DOHH2 (cell line): ENCODE measurements around the gene TXK.

ENCODE experiments used
- H3F3A ChIP-seq: fragments of 200-600 bp; sonication (generic), shearing (Covaris generic); 2 replicates; pipeline ENCODE4 v1.6.0; 2016; ENCODE audit warnings: antibody characterized with exemption, mild to moderate bottlenecking; ENCODE audit not compliant: control insufficient read depth, insufficient read depth
- H3K27ac ChIP-seq: fragments of 200-600 bp; sonication (generic); 2 replicates; pipeline ENCODE4 v1.5.1; 2014; ENCODE audit warnings: low read depth, mild to moderate bottlenecking, low read length, moderate library complexity
- H3K27me3 ChIP-seq: fragments of 200-600 bp; sonication (generic); 2 replicates; pipeline ENCODE4 v1.6.1; 2014; ENCODE audit warnings: mild to moderate bottlenecking, low read length, mixed read lengths; ENCODE audit not compliant: control insufficient read depth
- H3K36me3 ChIP-seq: fragments of 200-600 bp; sonication (generic); 2 replicates; pipeline ENCODE4 v1.6.1; 2014; ENCODE audit warnings: mild to moderate bottlenecking, low read length, moderate library complexity, mixed read lengths; ENCODE audit not compliant: control insufficient read depth
- H3K4me1 ChIP-seq: fragments of 200-600 bp; sonication (generic); 2 replicates; pipeline ENCODE4 v1.6.1; 2014; ENCODE audit warnings: mild to moderate bottlenecking, low read length, mixed read lengths; ENCODE audit not compliant: control insufficient read depth
- H3K4me2 ChIP-seq: fragments of 200-600 bp; sonication (generic); 2 replicates; pipeline ENCODE4 v1.6.0; 2014; ENCODE audit warnings: mild to moderate bottlenecking, low read length, moderate library complexity
- H3K4me3 ChIP-seq: fragments of 200-600 bp; sonication (generic); 2 replicates; pipeline ENCODE4 v1.5.1; 2014; ENCODE audit warnings: mild to moderate bottlenecking, low read length, mixed read lengths
- H3K79me2 ChIP-seq: fragments of 200-600 bp; sonication (generic); 2 replicates; pipeline ENCODE4 v1.6.1; 2014; ENCODE audit warnings: mild to moderate bottlenecking, low read length, mixed read lengths; ENCODE audit not compliant: control insufficient read depth
- H3K9me2 ChIP-seq: fragments of 200-600 bp; sonication (generic); replicated peaks from 2 replicates; pipeline ENCODE4 v1.6.1; 2014; ENCODE audit warnings: mild to moderate bottlenecking, low read length, mixed read lengths; ENCODE audit not compliant: control insufficient read depth
- H3K9me3 ChIP-seq: fragments of 200-600 bp; sonication (generic); 2 replicates; pipeline ENCODE4 v1.6.1; 2014; ENCODE audit warnings: antibody characterized with exemption, low read length, mixed read lengths; ENCODE audit not compliant: control insufficient read depth, insufficient read depth
- H4K20me1 ChIP-seq: fragments of 200-600 bp; sonication (generic); 2 replicates; pipeline ENCODE4 v1.6.0; 2014; ENCODE audit warnings: low read depth, mild to moderate bottlenecking, antibody characterized with exemption, low read length, moderate library complexity; ENCODE audit not compliant: control insufficient read depth, insufficient read depth
- CTCF ChIP-seq: fragments of 200-600 bp; sonication (generic); IDR thresholded peaks from one replicate; pipeline ENCODE4 v1.5.1; 2014; ENCODE audit warnings: antibody characterized with exemption, mild to moderate bottlenecking, low read depth, low read length; ENCODE audit not compliant: poor library complexity, severe bottlenecking
- EZH2phosphoT487 ChIP-seq: fragments of 200-600 bp; sonication (generic); IDR thresholded peaks from 2 replicates; pipeline ENCODE4 v1.6.1; 2017; ENCODE audit warnings: borderline replicate concordance, mild to moderate bottlenecking, antibody characterized with exemption, low read length, moderate library complexity, mixed read lengths

Gene TXK

GRCh38 chr4:48095441-48095840, 38.6 kb downstream of the TXK start:
- no peaks in the 10 kb centered on the region for H3K9me2 ChIP-seq
- H3K4me3 ChIP-seq, result no peak overlapping the region
- no peak overlapping the region for H3K27ac ChIP-seq
- no peak for TF ChIP-seq CTCF
- no peak for TF ChIP-seq EZH2phosphoT487
- no peaks in the 10 kb centered on the region for H3K36me3 ChIP-seq
- H3F3A ChIP-seq, result no peaks in the 10 kb centered on the region
- H3K27me3 ChIP-seq, result peaks cover 8% of the 10 kb centered on the region
- no peak overlapping the region for H3K4me2 ChIP-seq
- H4K20me1 ChIP-seq, result no peaks in the 10 kb centered on the region
- H3K4me1 ChIP-seq, result no peaks in the 10 kb centered on the region
- H3K79me2 ChIP-seq, result no peaks in the 10 kb centered on the region
- H3K9me3 ChIP-seq, result no peaks in the 10 kb centered on the region

- H3K27me3 ChIP-seq, result peaks cover 8% of the 10 kb centered on the region
- no peaks in the 10 kb centered on the region for H3K4me1 ChIP-seq
- no peak overlapping the region for H3K4me3 ChIP-seq
- no peaks in the 10 kb centered on the region for H4K20me1 ChIP-seq
- no peak overlapping the region for H3K27ac ChIP-seq
- H3K36me3 ChIP-seq, result no peaks in the 10 kb centered on the region
- no peak overlapping the region for H3K4me2 ChIP-seq
- H3K9me3 ChIP-seq, result no peaks in the 10 kb centered on the region
- no peaks in the 10 kb centered on the region for H3F3A ChIP-seq
- no peak for TF ChIP-seq EZH2phosphoT487
- TF ChIP-seq CTCF, result no peak
- H3K79me2 ChIP-seq, result no peaks in the 10 kb centered on the region
- H3K9me2 ChIP-seq, result no peaks in the 10 kb centered on the region
These were observed 40.0 kb downstream of the TXK start for GRCh38 chr4:48093991-48094416.

- H3K27ac ChIP-seq, result no peak overlapping the region
- peaks cover 6% of the 10 kb centered on the region for H3K27me3 ChIP-seq
- TF ChIP-seq EZH2phosphoT487 (no peak), CTCF (no peak)
- H3K79me2 ChIP-seq, result no peaks in the 10 kb centered on the region
- no peak overlapping the region for H3K4me2 ChIP-seq
- no peaks in the 10 kb centered on the region for H3K36me3 ChIP-seq
- no peak overlapping the region for H3K4me3 ChIP-seq
- H3F3A ChIP-seq, result no peaks in the 10 kb centered on the region
- no peaks in the 10 kb centered on the region for H3K9me3 ChIP-seq
- H4K20me1 ChIP-seq, result no peaks in the 10 kb centered on the region
- no peaks in the 10 kb centered on the region for H3K9me2 ChIP-seq
- H3K4me1 ChIP-seq, result no peaks in the 10 kb centered on the region
These were observed 43.4 kb downstream of the TXK start for GRCh38 chr4:48090621-48091020.
